Lower leg skin (tissue), 4 donors: ENCODE measurements around the gene C20orf204. TPM values are rescaled to one million over a fixed set of nuclear protein-coding genes. Genes with fewer than 3 reads are reported as not detected.
A peak's percentile ranks its signal among the peaks of the same experiment; 100 is the strongest.

Source experiments
- DNase-seq, 2 donors: peaks; one replicate each; pipeline ENCODE4 v3.0.0-alpha.2; 2019; ENCODE audit warnings: low spot score in 2 of 2
- H3K4me3 ChIP-seq: fragments of 200-600 bp; sonication (generic); 2 replicates; pipeline ENCODE4 v1.5.1; 2017; ENCODE audit warnings: mild to moderate bottlenecking, low read depth; ENCODE audit not compliant: poor library complexity, severe bottlenecking
- CTCF ChIP-seq, 3 donors: fragments of 450-650 bp; IDR thresholded peaks; one replicate each; pipeline ENCODE4 v1.5.1; 2016; ENCODE audit warnings: antibody characterized with exemption in 3 of 3, mild to moderate bottlenecking in 3 of 3, moderate library complexity in 2 of 3
- POLR2A ChIP-seq, 2 donors: fragments of 450-650 bp; IDR thresholded peaks; one replicate each; pipeline ENCODE4 v1.6.1; 2016 to 2017; ENCODE audit warnings: antibody characterized with exemption in 2 of 2, mild to moderate bottlenecking in 1 of 2, moderate library complexity in 1 of 2
- WGBS, 2 donors: methylation state at CpG; one replicate each; pipeline ENCODE4 v1.1.5; 2018; 5-methylcytosine and 5-hydroxymethylcytosine counted together
- intact Hi-C: fragments of 100-400 bp; cut with DNase I; formaldehyde crosslinking; loops from one replicate; pipeline ENCODE4 v1.15.0; 2023; ENCODE audit warnings: low total_unique reads
- total RNA-seq, 4 donors: library from RNA; depleted of rRNA; stranded (reverse); fragments of >200 nt; gene quantifications; one replicate each; pipeline ENCODE4 v1.1.0, GENCODE V29; 2016

Gene C20orf204
- total RNA-seq, 4 donors from 2014 or later: 0.39 to 1.8 (median 0.66) TPM

- 54 to 62% methylated on average over 23 to 38 of the region's 39 CpGs for WGBS, 2 donors
- intact Hi-C loops: no loop called here
- H3K4me3 ChIP-seq: no peak overlapping the region
- no peak for DNase-seq
- TF ChIP-seq POLR2A (IDR thresholded peaks at IDR 0.05) (no peak), CTCF (IDR thresholded peaks at IDR 0.05) (no peak)
Measured at GRCh38 chr20:64056889-64057627, 21.1 kb downstream of the C20orf204 start.

GRCh38 chr20:64057628-64058498 is 21.9 kb downstream of the C20orf204 start:
- no peak overlapping the region for H3K4me3 ChIP-seq
- 26 to 35% methylated on average over 28 to 29 of the region's 33 CpGs for WGBS, 2 donors
- TF ChIP-seq CTCF (IDR thresholded peaks at IDR 0.05) (no peak), POLR2A (IDR thresholded peaks at IDR 0.05) (no peak)
- intact Hi-C loops: no loop called here
- peak in 1 of 2 donors; percentile 94 for DNase-seq

GRCh38 chr20:64058536-64058935 is 22.6 kb downstream of the C20orf204 start:
- no peak for TF ChIP-seq CTCF (IDR thresholded peaks at IDR 0.05)
- no peak for TF ChIP-seq POLR2A (IDR thresholded peaks at IDR 0.05)
- no peak for DNase-seq
- no peak overlapping the region for H3K4me3 ChIP-seq
- intact Hi-C loops: no loop called here
- 82 to 90% methylated on average over 12 of the region's 12 CpGs for WGBS, 2 donors

- intact Hi-C loops: no loop called here
- 44 to 49% methylated on average over 5 of the region's 5 CpGs for WGBS, 2 donors
- DNase-seq: no peak
- TF ChIP-seq POLR2A (IDR thresholded peaks at IDR 0.05): no peak
- TF ChIP-seq CTCF (IDR thresholded peaks at IDR 0.05): no peak
- H3K4me3 ChIP-seq: no peak overlapping the region
Measured at GRCh38 chr20:64062276-64062595, 26.3 kb downstream of the C20orf204 start.

GRCh38 chr20:64062596-64063388 is 26.8 kb downstream of the C20orf204 start, which contains the start of gene TCEA2:
TSS of gene TCEA2 (plus strand) at chr20:64063198. CDS start at chr20:64063313, 115 bp downstream.
- 5 to 8% methylated on average over 33 to 56 of the region's 85 CpGs for WGBS, 2 donors
- peak; percentile 97 to 100 for DNase-seq
- TF ChIP-seq CTCF (IDR thresholded peaks at IDR 0.05) (no peak), POLR2A (IDR thresholded peaks at IDR 0.05) (no peak)
- H3K4me3 ChIP-seq: peak within 1 kb of the TSS; percentile 61
- intact Hi-C loops: no loop called here
